ENCODE data around the gene HIF1AN.

DNA sequence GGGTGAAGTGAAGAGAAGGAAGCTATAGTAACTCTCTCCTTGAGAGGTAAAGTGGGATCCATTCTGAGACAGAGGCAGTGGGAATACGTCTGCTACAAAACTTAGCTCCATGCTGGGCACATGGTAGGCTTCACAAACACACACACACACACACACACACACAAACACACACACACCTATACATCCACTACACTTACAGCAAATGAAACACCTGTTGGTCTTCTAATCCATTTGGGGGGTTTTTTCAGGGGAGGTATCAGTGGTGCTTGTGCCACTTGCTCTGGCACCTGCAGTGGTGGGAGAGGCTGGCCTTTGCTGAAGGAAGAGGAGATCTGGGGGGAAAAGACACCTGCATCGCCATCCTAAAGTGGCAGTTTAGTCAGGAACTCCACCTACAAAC, 30.6 kb upstream of the HIF1AN start:
- no peak for TF ChIP-seq EGR1 (IDR thresholded peaks at IDR 0.05; ENCODE audit: borderline replicate concordance, low read depth, low read length)
- no peak for TF ChIP-seq CTCF (IDR thresholded peaks at IDR 0.05; ENCODE audit: control extremely low read depth in 1 of 3, insufficient read depth in 1 of 3, low read depth in 1 of 3, low read length in 3 of 3)
- TF ChIP-seq RAD21 (IDR thresholded peaks at IDR 0.05 in 1 of 2, conservative IDR thresholded peaks at IDR 0.05 in 1 of 2; ENCODE audit: low read depth in 2 of 2, low read length in 2 of 2), result no peak
- no peak for TF ChIP-seq SIN3A (conservative IDR thresholded peaks at IDR 0.05 in 1 of 2, IDR thresholded peaks at IDR 0.05 in 1 of 2; ENCODE audit: low read depth in 1 of 2, low read length in 2 of 2)
- TF ChIP-seq MAX (IDR thresholded peaks at IDR 0.05), result no peak
- no peak for TF ChIP-seq CHD2 (IDR thresholded peaks at IDR 0.05; ENCODE audit: low read length)

All from H1 (cell line).